Pons (tissue), 1 donor: Measurements from ENCODE around the gene EI24.
A peak's percentile ranks its signal among the peaks of the same experiment; 100 is the strongest.

Source experiments
- DNase-seq: peaks from one replicate; pipeline ENCODE4 v3.0.0-alpha.2; 2016; ENCODE audit warnings: low spot score

The EI24 gene

GRCh38 chr11:125579811-125580210, 10.5 kb downstream of the EI24 start:
- no peak for DNase-seq

GRCh38 chr11:125583496-125583895, 14.2 kb downstream of the EI24 start:
- no peak for DNase-seq

- DNase-seq: no peak
Measured at GRCh38 chr11:125585487-125585886, 16.2 kb downstream of the EI24 start.

- no peak for DNase-seq
Measured at GRCh38 chr11:125586623-125587022, 17.3 kb downstream of the EI24 start.

GRCh38 chr11:125587480-125587879, 18.2 kb downstream of the EI24 start:
- DNase-seq: no peak

GRCh38 chr11:125588505-125588904, 19.2 kb downstream of the EI24 start:
- DNase-seq: no peak

GRCh38 chr11:125591649-125592304, 22.5 kb downstream of the EI24 start:
- no peak for DNase-seq

GRCh38 chr11:125592305-125593113, 23.2 kb downstream of the EI24 start, which contains the start of gene STT3A:
TSS of gene STT3A (plus strand) at chr11:125592852. CDS start at chr11:125595916, 3,064 bp downstream.
- peak; percentile 100 for DNase-seq

- no peak for DNase-seq
Measured at GRCh38 chr11:125593114-125593820, 24.0 kb downstream of the EI24 start.

- DNase-seq: no peak
Measured at GRCh38 chr11:125594958-125595357, 25.7 kb downstream of the EI24 start.

- DNase-seq: no peak
Measured at GRCh38 chr11:125600663-125601062, 31.4 kb downstream of the EI24 start.

- no peak for DNase-seq
Measured at GRCh38 chr11:125603207-125603606, 33.9 kb downstream of the EI24 start.

GRCh38 chr11:125605417-125605816, 36.1 kb downstream of the EI24 start:
- no peak for DNase-seq

GRCh38 chr11:125609545-125609944, 40.3 kb downstream of the EI24 start:
- DNase-seq: no peak

GRCh38 chr11:125618383-125618782, 49.1 kb downstream of the EI24 start:
- DNase-seq: no peak

- DNase-seq: no peak
Measured at GRCh38 chr11:125621995-125622394, 52.7 kb downstream of the EI24 start.

GRCh38 chr11:125623064-125623463, 53.8 kb downstream of the EI24 start:
- DNase-seq: no peak

GRCh38 chr11:125624756-125625213, 55.5 kb downstream of the EI24 start, which contains the start of gene CHEK1:
TSS of gene CHEK1 (plus strand) at chr11:125625163. CDS start at chr11:125626769, 1,606 bp downstream.
- peak; percentile 1 for DNase-seq

- DNase-seq: no peak
Measured at GRCh38 chr11:125625225-125625629, 56.0 kb downstream of the EI24 start.

GRCh38 chr11:125625630-125626287, 56.5 kb downstream of the EI24 start:
- peak; percentile 74 for DNase-seq

- DNase-seq: peak; percentile 23
Measured at GRCh38 chr11:125626288-125626950, 57.1 kb downstream of the EI24 start.
